Measurements from ENCODE around the gene ANKS1B.

DNA sequence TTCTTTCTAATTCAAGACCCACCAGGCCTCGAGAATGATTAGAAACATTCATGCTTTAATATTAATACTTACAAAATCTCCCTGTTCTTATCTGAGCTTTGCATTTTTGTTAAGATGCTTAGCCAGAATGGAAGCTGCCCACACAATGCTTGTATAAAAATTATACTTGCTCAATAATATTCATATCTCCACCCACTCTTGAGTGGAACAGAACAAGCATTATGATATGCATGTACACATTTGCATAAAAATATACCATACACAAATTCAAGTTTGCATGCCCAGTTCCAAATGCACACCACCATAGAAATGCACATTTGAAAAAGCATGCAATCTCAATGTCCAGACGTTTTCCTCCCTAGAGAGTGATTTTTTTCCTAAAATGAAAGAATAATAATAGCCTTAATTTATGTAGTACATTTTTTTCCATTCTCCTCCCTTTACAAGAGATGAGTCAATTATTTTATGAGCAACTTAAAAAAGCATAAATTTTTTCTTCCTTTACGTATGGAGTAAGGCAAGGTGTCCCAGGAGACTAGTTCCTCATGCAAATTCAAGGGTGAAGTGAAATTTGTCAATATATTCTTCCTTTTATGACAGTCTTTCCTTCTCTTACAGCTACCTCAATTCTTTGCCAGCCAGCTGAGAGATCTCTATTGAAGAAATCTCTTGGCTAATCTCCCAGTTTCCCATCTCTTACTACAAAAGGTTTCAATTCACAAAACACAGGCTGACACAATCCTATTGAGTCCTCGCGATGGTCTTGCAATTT, 650.3 kb downstream of the ANKS1B start:
- TF ChIP-seq YY1 (IDR thresholded peaks at IDR 0.05; ENCODE audit: insufficient read depth, insufficient read length) (no peak), ZNF274 (IDR thresholded peaks at IDR 0.05; ENCODE audit: low read depth, low read length) (no peak), SUZ12 (IDR thresholded peaks at IDR 0.05; ENCODE audit: extremely low read depth, insufficient read depth, insufficient read length) (no peak)
